GM13977 (cell line): ENCODE measurements around the gene ANTXRL.
"Not testable (repeated sequence)": the region's sequence is repeated elsewhere in the genome, so short reads cannot be mapped to it uniquely, and the experiment has no call there.

Experiments
- DNase-seq: peaks from one replicate; pipeline ENCODE4 v3.0.0; 2012; ENCODE audit warnings: low spot score
- in situ Hi-C: fragments of 300-500 bp; cut with MboI; formaldehyde crosslinking; loops from one replicate; pipeline ENCODE4 v1.12.0; 2022; ENCODE audit warnings: low sequenced_read_pairs, low pct_unique_long_range_greater_than_20kb, mixed read lengths, inconsistent platforms; ENCODE audit not compliant: unreplicated experiment
- TF ChIP-seq, protein P1 (sequence below): IDR thresholded peaks from 2 replicates; pipeline ENCODE4 v1.5.1; 2012; ENCODE audit warnings: mild to moderate bottlenecking, control low read depth; ENCODE audit not compliant: insufficient read depth; ENCODE audit errors: extremely low read depth, missing control alignments

Gene ANTXRL

DNA sequence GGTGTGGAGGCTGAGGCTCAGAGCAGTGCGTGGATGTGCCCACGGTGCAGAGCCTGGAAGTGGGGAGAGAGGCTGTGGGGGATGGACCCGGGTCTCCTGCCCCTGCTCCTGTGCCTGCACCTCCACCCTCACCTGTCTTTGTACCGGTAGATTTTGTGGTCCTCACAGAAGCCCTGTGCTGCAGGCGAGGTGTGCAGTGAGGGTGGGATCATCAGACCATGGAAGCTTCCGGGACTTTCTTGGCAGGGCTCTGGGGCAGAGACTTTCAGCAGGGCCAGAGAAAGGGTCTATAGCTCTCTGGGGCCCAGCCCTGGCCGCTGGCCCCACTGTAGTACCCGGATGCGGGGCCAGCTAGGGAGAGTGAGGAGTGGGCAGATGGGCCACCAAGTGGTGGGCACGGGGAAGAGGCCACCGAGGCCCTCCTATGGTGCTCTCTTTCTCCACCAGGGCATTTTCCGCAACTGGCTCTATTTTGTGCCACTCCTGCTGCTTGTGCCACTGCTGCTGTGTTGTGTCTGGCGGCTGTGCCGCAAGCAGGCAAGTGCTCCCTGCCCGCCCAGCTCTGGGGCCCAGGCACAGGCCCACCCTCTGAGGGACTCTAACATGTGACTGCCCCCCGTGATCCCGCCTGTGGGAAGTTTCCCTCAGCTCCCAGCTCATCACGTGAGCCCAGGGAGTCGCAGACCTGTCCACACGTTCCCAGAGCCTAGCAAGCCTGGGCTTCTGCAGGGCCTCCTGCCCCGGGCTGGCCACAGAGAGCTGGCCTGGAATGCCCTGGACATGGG, 22.1 kb downstream of the ANTXRL start:
- in situ Hi-C loops = no loop called here
- TF ChIP-seq, protein P1, sequence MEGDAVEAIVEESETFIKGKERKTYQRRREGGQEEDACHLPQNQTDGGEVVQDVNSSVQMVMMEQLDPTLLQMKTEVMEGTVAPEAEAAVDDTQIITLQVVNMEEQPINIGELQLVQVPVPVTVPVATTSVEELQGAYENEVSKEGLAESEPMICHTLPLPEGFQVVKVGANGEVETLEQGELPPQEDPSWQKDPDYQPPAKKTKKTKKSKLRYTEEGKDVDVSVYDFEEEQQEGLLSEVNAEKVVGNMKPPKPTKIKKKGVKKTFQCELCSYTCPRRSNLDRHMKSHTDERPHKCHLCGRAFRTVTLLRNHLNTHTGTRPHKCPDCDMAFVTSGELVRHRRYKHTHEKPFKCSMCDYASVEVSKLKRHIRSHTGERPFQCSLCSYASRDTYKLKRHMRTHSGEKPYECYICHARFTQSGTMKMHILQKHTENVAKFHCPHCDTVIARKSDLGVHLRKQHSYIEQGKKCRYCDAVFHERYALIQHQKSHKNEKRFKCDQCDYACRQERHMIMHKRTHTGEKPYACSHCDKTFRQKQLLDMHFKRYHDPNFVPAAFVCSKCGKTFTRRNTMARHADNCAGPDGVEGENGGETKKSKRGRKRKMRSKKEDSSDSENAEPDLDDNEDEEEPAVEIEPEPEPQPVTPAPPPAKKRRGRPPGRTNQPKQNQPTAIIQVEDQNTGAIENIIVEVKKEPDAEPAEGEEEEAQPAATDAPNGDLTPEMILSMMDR = no peak
- DNase-seq = no peak

DNA sequence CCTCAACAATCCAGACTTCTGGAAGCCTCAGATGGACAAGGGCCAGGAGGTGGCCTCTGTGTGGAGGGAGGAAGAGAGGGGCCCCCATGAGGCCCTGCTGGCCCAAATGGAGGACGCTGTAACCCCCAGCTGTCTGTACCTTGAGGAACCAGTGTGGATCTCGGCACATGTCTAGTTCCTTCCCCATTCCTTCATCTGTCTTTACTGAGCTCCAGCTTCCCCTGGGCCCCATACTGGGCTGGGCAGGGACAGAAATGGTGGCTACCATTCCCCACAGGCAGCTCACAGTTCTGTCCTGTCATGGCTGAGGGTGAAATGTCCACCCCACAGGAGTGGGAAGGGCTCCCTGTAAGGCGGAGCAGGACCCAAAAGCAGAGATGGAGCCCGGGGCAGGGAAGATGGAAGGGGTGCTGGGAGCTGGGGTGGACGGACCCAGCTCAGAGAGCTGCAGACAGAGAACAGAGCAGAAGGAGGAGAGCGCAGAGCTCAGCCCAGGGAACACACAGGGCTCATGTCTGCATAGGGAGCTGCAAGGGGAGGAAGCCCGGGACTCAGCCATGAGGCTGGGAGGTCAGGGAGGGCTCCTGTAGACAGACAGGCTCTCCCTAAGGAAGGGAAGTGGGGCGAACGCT, 22.8 kb downstream of the ANTXRL start:
- TF ChIP-seq, protein P1 = no peak
- in situ Hi-C loops = no loop called here
- no peak for DNase-seq

DNA sequence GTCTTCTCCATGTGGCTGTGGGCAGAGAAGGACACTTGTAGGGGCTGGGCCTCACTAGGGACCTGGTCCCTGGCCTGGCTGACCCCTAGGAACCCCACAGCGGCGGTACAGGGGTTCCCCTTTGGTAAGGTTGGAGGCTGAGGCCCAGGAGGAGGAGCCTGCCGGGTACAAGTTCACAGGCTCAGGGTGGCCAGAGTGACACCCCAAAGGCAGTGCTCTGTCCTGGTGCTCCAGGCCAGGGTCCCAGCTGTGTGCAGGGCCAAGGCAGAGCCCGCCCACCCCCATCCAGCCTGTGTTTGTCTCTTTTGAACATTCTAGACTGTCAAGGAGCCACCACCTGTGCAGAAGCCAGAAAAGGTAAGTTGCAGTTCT, 23.3 kb downstream of the ANTXRL start:
- TF ChIP-seq, protein P1 = no peak
- in situ Hi-C loops = no loop called here
- no peak for DNase-seq

DNA sequence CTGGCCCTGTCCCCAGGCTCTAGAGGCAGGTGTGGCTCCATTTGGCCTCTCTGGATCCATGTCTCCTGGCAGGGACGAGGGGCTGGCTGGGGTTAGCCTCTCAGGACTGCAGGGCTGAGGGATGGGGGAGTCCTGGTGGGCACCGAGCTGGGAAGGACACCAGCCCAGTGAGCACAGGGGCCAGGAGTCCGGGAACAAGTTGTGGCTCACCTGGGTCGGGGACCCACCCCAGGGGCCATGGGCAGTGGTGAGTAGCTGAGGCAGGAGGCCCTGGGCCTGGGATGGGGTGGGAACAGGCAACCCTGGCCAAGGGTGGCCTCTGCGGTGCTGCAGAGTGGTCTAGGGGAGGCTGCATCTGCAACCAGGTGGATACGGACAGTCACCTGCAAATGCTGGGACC, 24.1 kb downstream of the ANTXRL start:
- in situ Hi-C loops = no loop called here

DNA sequence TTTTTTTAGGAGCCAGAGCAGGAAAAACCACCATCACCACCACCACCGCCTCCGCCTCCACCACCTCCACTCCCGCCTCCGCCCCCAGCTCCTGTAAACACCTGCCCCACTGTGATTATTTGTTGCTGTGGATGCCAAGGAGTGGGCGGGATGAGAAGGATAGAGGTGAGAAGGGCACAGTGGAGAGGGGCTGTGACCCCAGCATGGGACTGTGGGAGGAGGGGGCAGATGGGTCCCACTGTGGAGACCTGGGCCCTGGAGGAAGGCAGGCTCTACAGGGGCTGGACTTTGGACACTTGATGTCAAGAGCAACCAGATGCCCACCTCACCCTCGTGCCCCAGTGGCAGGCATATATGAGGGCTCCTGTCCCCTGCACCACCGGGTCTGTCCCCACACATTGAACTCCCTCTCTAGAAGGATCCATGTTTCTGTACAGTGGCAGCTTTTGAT, 24.7 kb downstream of the ANTXRL start:
- no peak for DNase-seq
- in situ Hi-C loops = no loop called here
- TF ChIP-seq, protein P1 = no peak

More for the DNA sequence above, 24.1 kb downstream of the ANTXRL start:
- DNase-seq = no peak
- TF ChIP-seq, protein P1 = no peak

DNA sequence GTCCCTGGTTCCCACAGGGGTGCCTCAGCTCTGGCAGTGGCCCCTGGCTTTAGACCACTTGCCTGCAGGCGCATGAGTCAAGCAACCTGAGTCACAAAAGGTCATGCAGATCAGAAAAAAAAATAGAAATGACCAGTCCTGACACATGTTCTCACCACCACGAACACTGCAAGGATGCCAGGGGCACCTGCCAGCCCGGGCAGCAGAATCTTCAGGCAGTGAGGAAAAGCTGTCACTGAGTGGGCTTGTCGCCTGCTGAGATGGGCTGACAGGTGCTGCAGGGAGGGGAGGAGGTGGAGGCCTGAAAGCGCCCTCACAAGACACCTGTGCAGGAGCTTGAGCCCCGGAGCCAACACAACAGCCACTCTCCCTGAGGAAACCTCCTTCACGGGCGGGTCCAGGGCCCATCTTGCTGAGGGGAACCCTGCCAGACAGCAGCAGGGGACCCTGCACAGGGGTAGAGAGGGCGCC, 25.2 kb downstream of the ANTXRL start:
- DNase-seq = not testable (repeated sequence)

DNA sequence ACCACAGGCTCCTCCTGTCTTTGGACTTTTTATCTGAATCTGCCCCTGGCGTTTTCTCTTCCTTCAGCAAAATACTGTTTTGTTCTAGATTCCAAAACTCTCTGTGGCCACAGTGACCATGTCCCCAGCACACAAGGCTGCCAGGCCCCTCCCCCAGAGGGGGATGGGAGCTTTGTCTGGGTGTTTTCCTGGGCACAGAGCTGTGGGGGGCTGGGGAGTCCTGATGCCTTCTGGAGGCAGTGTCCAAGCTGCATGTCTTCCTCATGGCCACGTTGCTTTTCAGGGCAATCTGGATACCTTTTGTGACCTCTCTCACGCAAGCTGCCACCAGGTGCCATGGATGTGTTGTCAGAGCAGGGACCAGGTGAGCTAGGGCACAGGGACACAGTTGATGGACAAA, 26.2 kb downstream of the ANTXRL start:
- in situ Hi-C loops = no loop called here
- no peak for DNase-seq
- TF ChIP-seq, protein P1 = no peak

More for the DNA sequence above, 25.2 kb downstream of the ANTXRL start:
- in situ Hi-C loops = not testable (repeated sequence)
